A549 (cell line): ENCODE measurements around the gene CUX1. TPM values are rescaled to one million over a fixed set of nuclear protein-coding genes. Genes with fewer than 3 reads are reported as not detected.
"Not testable (repeated sequence)": the region's sequence is repeated elsewhere in the genome, so short reads cannot be mapped to it uniquely, and the experiment has no call there.

Source experiments
- ATAC-seq, 2 experiments: fragments of 200-7000 bp in 1 of 2; fragments of >200 bp in 1 of 2; cut with Nextera tagmentation in 1 of 2; cut with Tn5 transposase in 1 of 2; 3 replicates each; pipeline versions ENCODE4 v1.8.0 to v1.9.1; 2018 to 2020; ENCODE audit warnings: mild to moderate bottlenecking in 1 of 2, moderate library complexity in 1 of 2
- CTCF ChIA-PET: fragments of 300-600 bp; sonication (Branson Sonifier 250); formaldehyde crosslinking; extraction: SDS; loops from one replicate; lab custom pipeline; 2021; ENCODE audit warnings: antibody characterized with exemption, inconsistent platforms; lab: Yijun Ruan, JAX
- POLR2A ChIA-PET: fragments of 350-600 bp; formaldehyde crosslinking; extraction: SDS; loops from one replicate; lab custom pipeline; 2021; ENCODE audit warnings: antibody characterized with exemption, inconsistent platforms; lab: Yijun Ruan, JAX
- DNase-seq, 2 experiments: peaks; one replicate each; pipeline versions ENCODE4 v3.0.0 to v3.0.0-alpha.2; 2011 to 2016; ENCODE audit warnings: low read depth in 1 of 2, low spot score in 1 of 2
- FAIRE-seq: peaks from 2 replicates; lab custom pipeline; 2011; peaks lifted over from hg19 to GRCh38; lab: Jason Lieb, UNC
- H3K27ac ChIP-seq, 2 experiments: fragments of >200 bp; sonication (Bioruptor Twin); formaldehyde crosslinking; 3 replicates each; pipeline ENCODE4 v1.5.1; 2016 to 2017
- H3K4me1 ChIP-seq: fragments of >200 bp; sonication (Bioruptor Twin); formaldehyde crosslinking; 3 replicates; pipeline ENCODE4 v1.6.1; 2016
- H3K4me2 ChIP-seq: fragments of >200 bp; sonication (Bioruptor Twin); formaldehyde crosslinking; 3 replicates; pipeline ENCODE4 v1.6.1; 2016
- H3K4me3 ChIP-seq: fragments of >200 bp; sonication (Bioruptor Twin); formaldehyde crosslinking; 3 replicates; pipeline ENCODE4 v1.5.1; 2016
- H3K9me3 ChIP-seq: fragments of >200 bp; sonication (Bioruptor Twin); formaldehyde crosslinking; 3 replicates; pipeline ENCODE4 v1.6.1; 2016
- BCL3 ChIP-seq: fragments of >200 bp; sonication (Bioruptor Twin); formaldehyde crosslinking; IDR thresholded peaks from 3 replicates; pipeline ENCODE4 v1.6.1; 2016
- CEBPB ChIP-seq, 2 experiments: fragments of >200 bp in 1 of 2; sonication (Bioruptor Twin) in 1 of 2; formaldehyde crosslinking in 1 of 2; IDR thresholded peaks; 2 replicates each; pipeline ENCODE4 v1.6.1; 2012 to 2016
- CHD2 ChIP-seq: fragments of 150-350 bp; IDR thresholded peaks from 2 replicates; pipeline ENCODE4 v1.6.1; 2014; ENCODE audit warnings: low read length; ENCODE audit not compliant: partially characterized antibody
- E2F6 ChIP-seq: IDR thresholded peaks from 2 replicates; pipeline ENCODE4 v1.6.1; 2012; ENCODE audit warnings: low read depth, borderline replicate concordance
- EHMT2 ChIP-seq: fragments of 200-600 bp; sonication (generic); IDR thresholded peaks from 2 replicates; pipeline ENCODE4 v1.6.1; 2016; ENCODE audit warnings: antibody characterized with exemption, low read depth, mild to moderate bottlenecking, moderate library complexity
- ELK1 ChIP-seq: fragments of 150-350 bp; IDR thresholded peaks from 2 replicates; pipeline ENCODE4 v1.6.1; 2014; ENCODE audit warnings: low read depth, mild to moderate bottlenecking, low read length
- EP300 ChIP-seq, 2 experiments: fragments of >200 bp; sonication (Bioruptor Twin); formaldehyde crosslinking; IDR thresholded peaks; 2 replicates in 1 of 2; 3 replicates in 1 of 2; pipeline ENCODE4 v1.6.1; 2016 to 2017
- GATA3 ChIP-seq: IDR thresholded peaks from 2 replicates; pipeline ENCODE4 v1.6.1; 2012; ENCODE audit warnings: borderline replicate concordance
- HDAC2 ChIP-seq: fragments of 200-600 bp; sonication (generic); IDR thresholded peaks from 2 replicates; pipeline ENCODE4 v1.6.1; 2016
- HES2 ChIP-seq: fragments of >200 bp; sonication (Bioruptor Twin); formaldehyde crosslinking; IDR thresholded peaks from 2 replicates; pipeline ENCODE4 v1.6.1; 2016
- HOXB5 ChIP-seq: fragments of 250-450 bp; sonication (Bioruptor Pico); IDR thresholded peaks from 2 replicates; pipeline ENCODE4 v1.5.0; 2020; ENCODE audit warnings: mild to moderate bottlenecking, moderate library complexity
- MAFK ChIP-seq: fragments of 450-650 bp; IDR thresholded peaks from 2 replicates; pipeline ENCODE4 v1.6.1; 2014; ENCODE audit not compliant: partially characterized antibody
- MAZ ChIP-seq: fragments of 150-350 bp; IDR thresholded peaks from 2 replicates; pipeline ENCODE4 v1.6.1; 2014; ENCODE audit warnings: antibody characterized with exemption, low read depth, low read length, borderline replicate concordance
- NPAS2 ChIP-seq: fragments of 250-450 bp; sonication (Bioruptor Pico); IDR thresholded peaks from 2 replicates; pipeline ENCODE4 v1.8.0; 2022; ENCODE audit warnings: mild to moderate bottlenecking, moderate library complexity, borderline replicate concordance
- NR3C1 ChIP-seq: fragments of >200 bp; sonication (Bioruptor Twin); formaldehyde crosslinking; IDR thresholded peaks from 3 replicates; pipeline ENCODE4 v1.6.1; 2017
- PBX3 ChIP-seq: IDR thresholded peaks from 2 replicates; pipeline ENCODE4 v1.6.1; 2012
- PHF8 ChIP-seq: fragments of 200-600 bp; sonication (generic); IDR thresholded peaks from 2 replicates; pipeline ENCODE4 v1.6.1; 2016; ENCODE audit warnings: low read depth, mild to moderate bottlenecking, antibody characterized with exemption, moderate library complexity, borderline replicate concordance
- POLR2A ChIP-seq: IDR thresholded peaks from 2 replicates; pipeline ENCODE4 v1.6.1; 2012; ENCODE audit warnings: mild to moderate bottlenecking, low read length
- RAD21 ChIP-seq, 2 experiments: fragments of >200 bp in 1 of 2; sonication (Bioruptor Twin) in 1 of 2; formaldehyde crosslinking in 1 of 2; IDR thresholded peaks in 1 of 2; conservative IDR thresholded peaks in 1 of 2; 2 replicates in 1 of 2; 3 replicates in 1 of 2; pipeline ENCODE4 v1.6.1; 2012 to 2018; ENCODE audit warnings: inconsistent platforms in 1 of 2
- RARB ChIP-seq: fragments of 250-450 bp; sonication (Bioruptor Pico); IDR thresholded peaks from 2 replicates; pipeline ENCODE4 v1.8.0; 2021; ENCODE audit warnings: mild to moderate bottlenecking, moderate library complexity
- RFX5 ChIP-seq: fragments of 450-650 bp; IDR thresholded peaks from 2 replicates; pipeline ENCODE4 v1.7.1; 2014; ENCODE audit warnings: antibody characterized with exemption, mild to moderate bottlenecking, moderate library complexity
- RNF2 ChIP-seq: fragments of 200-600 bp; sonication (generic); IDR thresholded peaks from 2 replicates; pipeline ENCODE4 v1.6.1; 2016; ENCODE audit warnings: low read depth, mild to moderate bottlenecking, antibody characterized with exemption, moderate library complexity, borderline replicate concordance
- SMC3 ChIP-seq: fragments of >200 bp; sonication (Bioruptor Twin); formaldehyde crosslinking; IDR thresholded peaks from 3 replicates; pipeline ENCODE4 v1.6.1; 2018; ENCODE audit warnings: inconsistent platforms
- SREBF2 ChIP-seq: fragments of 450-650 bp; IDR thresholded peaks from 2 replicates; pipeline ENCODE4 v1.6.1; 2014; ENCODE audit warnings: mild to moderate bottlenecking, moderate library complexity
- TP53 ChIP-seq: fragments of 250-450 bp; sonication (Bioruptor Pico); IDR thresholded peaks from 2 replicates; pipeline ENCODE4 v1.5.0; 2021; ENCODE audit warnings: mild to moderate bottlenecking, moderate library complexity
- ZC3H11A ChIP-seq: fragments of 450-650 bp; IDR thresholded peaks from 2 replicates; pipeline ENCODE4 v1.6.1; 2014; ENCODE audit warnings: antibody characterized with exemption, mild to moderate bottlenecking
- ZFP36 ChIP-seq: fragments of 450-650 bp; IDR thresholded peaks from 2 replicates; pipeline ENCODE4 v1.6.1; 2014; ENCODE audit warnings: borderline replicate concordance; ENCODE audit not compliant: partially characterized antibody
- WGBS: methylation state at CpG from one replicate; pipeline ENCODE4 v1.1.6; 2017; ENCODE audit errors: missing lambda C conversion rate; 5-methylcytosine and 5-hydroxymethylcytosine counted together
- polyA plus RNA-seq, 4 experiments: library from polyadenylated mRNA; depleted of rRNA in 3 of 4; stranded (reverse); fragments of >200 nt; fragmentation: RNase III in 1 of 4; extraction: RNeasy Plus Mini Kit Qiagen cat#74134 plus additional on column Dnase treatment in 1 of 4; gene quantifications; 2 replicates in 3 of 4; 3 replicates in 1 of 4; pipeline ENCODE4 v1.2.3, GENCODE V29; 2011 to 2017

CUX1 gene
- polyA plus RNA-seq, 2 of the 4 experiments (the other 2 are of a cell fraction), result 32.7 to 33.4 TPM

GRCh38 chr7:101927389-101927788 lies 110.0 kb downstream of the CUX1 start:
- no peak overlapping the region for H3K4me2 ChIP-seq
- H3K9me3 ChIP-seq, result peaks cover 23% of the 10 kb centered on the region
- TF ChIP-seq HDAC2 (no peak), CEBPB (IDR thresholded peaks at IDR 0.05) (peak; percentile 26 to 67; a peak in 2 of 4 replicates)
- ChIA-PET CTCF (interaction anchor here (0.7 kb wide), 1 partner anchor 71 kb away, joined by 3 read pairs; no protein-coding TSS in a partner anchor), POLR2A (no interaction called here)
- 89% methylated on average over 6 of the region's 6 CpGs for WGBS
- ATAC-seq (no peak), DNase-seq (no peak), FAIRE-seq (no peak)
- H3K4me3 ChIP-seq, result no peak overlapping the region
- H3K27ac ChIP-seq, result no peak overlapping the region
- H3K4me1 ChIP-seq, result no peaks in the 10 kb centered on the region

- peaks cover 23% of the 10 kb centered on the region for H3K9me3 ChIP-seq
- H3K4me2 ChIP-seq, result no peak overlapping the region
- H3K4me3 ChIP-seq, result no peak overlapping the region
- ChIA-PET POLR2A (no interaction called here), CTCF (no interaction called here)
- ATAC-seq (no peak), FAIRE-seq (no peak)
- no peak overlapping the region for H3K27ac ChIP-seq
- WGBS, result 89% methylated on average over 16 of the region's 16 CpGs
- no peaks in the 10 kb centered on the region for H3K4me1 ChIP-seq
- TF ChIP-seq SMC3 (no peak), GATA3 (no peak), PBX3 (no peak), NR3C1 (no peak), E2F6 (no peak), HDAC2 (no peak), MAZ (no peak), TP53 (CRISPR knock-in tag) (no peak), HOXB5 (no peak), EHMT2 (no peak), CHD2 (no peak), RARB (no peak), RFX5 (no peak), EP300 (IDR thresholded peaks at IDR 0.05) (no peak), ELK1 (no peak), PHF8 (no peak), BCL3 (no peak), SREBF2 (no peak)
- TF ChIP-seq, all 56 proteins: peak for 0
- no peak for DNase-seq
These were observed 110.4 kb downstream of the CUX1 start for GRCh38 chr7:101927802-101928201.

GRCh38 chr7:101929256-101929655 lies 111.8 kb downstream of the CUX1 start:
- ChIA-PET CTCF (no interaction called here), POLR2A (no interaction called here)
- TF ChIP-seq RNF2 (no peak), MAFK (no peak), POLR2A (no peak), ZFP36 (no peak), PHF8 (no peak), RAD21 (conservative IDR thresholded peaks at IDR 0.05 in 1 of 2, IDR thresholded peaks at IDR 0.05 in 1 of 2) (no peak), HES2 (no peak), ZC3H11A (no peak), NPAS2 (CRISPR knock-in tag) (no peak)
- Histone ChIP-seq H3K27ac (no peak overlapping the region), H3K4me3 (no peak overlapping the region), H3K4me2 (no peak overlapping the region), H3K4me1 (peaks cover 10% of the 10 kb centered on the region; the same call in 2 of the 3 replicates), H3K9me3 (peaks cover 23% of the 10 kb centered on the region)
- WGBS, result 95% methylated on average over 4 of the region's 4 CpGs
- ATAC-seq, result no peak
- FAIRE-seq, result no peak
- DNase-seq, result no peak

GRCh38 chr7:101929911-101930310 lies 112.5 kb downstream of the CUX1 start:
- POLR2A ChIA-PET, ATAC-seq, H3K4me2 ChIP-seq, H3K4me3 ChIP-seq, FAIRE-seq, DNase-seq, H3K27ac ChIP-seq: not testable (repeated sequence)
- CTCF ChIA-PET, result interaction anchor here (1.5 kb wide), 1 partner anchor 11 kb away, joined by 4 read pairs; no protein-coding TSS in a partner anchor
- WGBS, result 98% methylated on average over 6 of the region's 6 CpGs
- H3K4me1 ChIP-seq, result peaks cover 17% of the 10 kb centered on the region
- H3K9me3 ChIP-seq, result peaks cover 23% of the 10 kb centered on the region
